Fibroblast of lung (primary cell): Measurements from ENCODE around the gene FSTL1. TPM values are rescaled to one million over a fixed set of nuclear protein-coding genes. Genes with fewer than 3 reads are reported as not detected.

ENCODE experiments used
- DNase-seq, 2 donors: peaks; one replicate each; pipeline versions ENCODE4 v3.0.0 to v3.0.0-alpha.2; 2010; ENCODE audit warnings: low read depth in 2 of 2
- H2AFZ ChIP-seq: 2 replicates; pipeline ENCODE4 v1.5.1; 2012; ENCODE audit warnings: low read length, control low read depth, inconsistent platforms
- H3K27ac ChIP-seq: 2 replicates; pipeline ENCODE4 v1.5.1; 2011; ENCODE audit warnings: low read length, control low read depth; ENCODE audit not compliant: insufficient read depth
- H3K27me3 ChIP-seq: 2 replicates; pipeline ENCODE4 v1.5.1; 2011; ENCODE audit warnings: mild to moderate bottlenecking, low read length; ENCODE audit not compliant: control insufficient read depth, insufficient read depth
- H3K36me3 ChIP-seq: 2 replicates; pipeline ENCODE4 v1.5.1; 2011; ENCODE audit warnings: low read length; ENCODE audit not compliant: control insufficient read depth, insufficient read depth
- H3K4me1 ChIP-seq: 2 replicates; pipeline ENCODE4 v1.5.1; 2011; ENCODE audit warnings: low read length; ENCODE audit not compliant: control insufficient read depth, insufficient read depth; ENCODE audit errors: extremely low read depth
- H3K4me2 ChIP-seq: 2 replicates; pipeline ENCODE4 v1.5.1; 2011; ENCODE audit warnings: low read length, control low read depth; ENCODE audit not compliant: insufficient read depth; ENCODE audit errors: extremely low read depth
- H3K4me3 ChIP-seq, 4 experiments: fragments of 200-600 bp in 1 of 4; sonication (generic) in 1 of 4; replicated peaks in 1 of 4; 2 replicates each; pipeline ENCODE4 v1.5.1; 2011 to 2016; ENCODE audit warnings: low read length in 4 of 4, low read depth in 3 of 4, mild to moderate bottlenecking in 3 of 4, control low read depth in 2 of 4, inconsistent platforms in 1 of 4, mixed read lengths in 1 of 4; ENCODE audit not compliant: insufficient read depth in 1 of 4; ENCODE audit errors: control extremely low read depth in 1 of 4
- H3K79me2 ChIP-seq: 2 replicates; pipeline ENCODE4 v1.5.1; 2012; ENCODE audit warnings: mild to moderate bottlenecking, low read length, inconsistent platforms; ENCODE audit not compliant: control insufficient read depth, insufficient read depth
- H3K9ac ChIP-seq: 2 replicates; pipeline ENCODE4 v1.5.1; 2011; ENCODE audit warnings: mild to moderate bottlenecking, low read length, control low read depth; ENCODE audit not compliant: insufficient read depth
- H3K9me3 ChIP-seq: 2 replicates; pipeline ENCODE4 v1.5.1; 2012; ENCODE audit warnings: low read depth, low read length; ENCODE audit not compliant: control insufficient read depth, insufficient read depth
- H4K20me1 ChIP-seq: 2 replicates; pipeline ENCODE4 v1.5.1; 2011; ENCODE audit warnings: low read length; ENCODE audit not compliant: control insufficient read depth, insufficient read depth; ENCODE audit errors: extremely low read depth
- CTCF ChIP-seq, 2 donors: IDR thresholded peaks in 1 of 2; conservative IDR thresholded peaks in 1 of 2; 1 replicate in 1 of 2; 2 replicates in 1 of 2; pipeline ENCODE4 v1.5.1; 2011 to 2012; ENCODE audit warnings: low read length in 2 of 2, control low read depth in 1 of 2, inconsistent platforms in 1 of 2, low read depth in 1 of 2, mild to moderate bottlenecking in 1 of 2
- EZH2 ChIP-seq: IDR thresholded peaks from 2 replicates; pipeline ENCODE4 v1.5.1; 2012; ENCODE audit warnings: low read length, control low read depth, mild to moderate bottlenecking; ENCODE audit errors: missing control alignments
- polyA plus RNA-seq, 2 donors: library from polyadenylated mRNA; depleted of rRNA in 1 of 2; stranded (reverse) in 1 of 2; unstranded in 1 of 2; fragments of >200 nt; gene quantifications; 2 replicates each; pipeline ENCODE4 v1.2.1, GENCODE V29; 2011 to 2012; ENCODE audit warnings: missing spikeins in 1 of 2
- total RNA-seq: library from RNA; depleted of rRNA; stranded (reverse); fragments of >200 nt; gene quantifications from 2 replicates; pipeline ENCODE4 v1.2.1, GENCODE V29; 2014

Gene FSTL1
- total and polyA plus RNA-seq, 2 donors (not counting 1 experiment from before 2014, with no cell fraction given), result 309 to 1,500 TPM

- Histone ChIP-seq H3K9ac (no peak overlapping the region), H3K79me2 (no peaks in the 10 kb centered on the region), H2AFZ (no peak overlapping the region), H3K4me1 (peaks cover 13% of the 10 kb centered on the region), H3K27me3 (no peaks in the 10 kb centered on the region), H3K4me3 (no peak overlapping the region), H3K9me3 (no peaks in the 10 kb centered on the region), H3K4me2 (no peak overlapping the region), H3K36me3 (no peaks in the 10 kb centered on the region), H3K27ac (no peak overlapping the region), H4K20me1 (no peaks in the 10 kb centered on the region)
- peak in 1 of 2 donors; percentile 66 for DNase-seq
- TF ChIP-seq CTCF (conservative IDR thresholded peaks at IDR 0.05 in 1 of 2, IDR thresholded peaks at IDR 0.05 in 1 of 2; ENCODE audit: low read depth in 1 of 2, low read length in 2 of 2) (no peak), EZH2 (no peak)
Measured at GRCh38 chr3:120473389-120473788, 22.6 kb upstream of the FSTL1 start.

- Histone ChIP-seq H3K4me3 (no peak overlapping the region), H3K36me3 (no peaks in the 10 kb centered on the region), H3K4me1 (peaks cover 13% of the 10 kb centered on the region), H3K79me2 (no peaks in the 10 kb centered on the region), H3K27ac (no peak overlapping the region), H3K9me3 (no peaks in the 10 kb centered on the region), H3K9ac (no peak overlapping the region), H2AFZ (no peak overlapping the region), H3K27me3 (no peaks in the 10 kb centered on the region), H3K4me2 (peak overlapping the region; percentile 40), H4K20me1 (no peaks in the 10 kb centered on the region)
- TF ChIP-seq EZH2 (no peak), CTCF (conservative IDR thresholded peaks at IDR 0.05 in 1 of 2, IDR thresholded peaks at IDR 0.05 in 1 of 2; ENCODE audit: low read depth in 1 of 2, low read length in 2 of 2) (no peak)
- DNase-seq, result peak in 1 of 2 donors; percentile 56
Measured at GRCh38 chr3:120472121-120472844, 21.5 kb upstream of the FSTL1 start.

GRCh38 chr3:120471643-120472042, 20.9 kb upstream of the FSTL1 start:
- Histone ChIP-seq H3K4me3 (no peak overlapping the region), H3K9me3 (no peaks in the 10 kb centered on the region), H3K27ac (no peak overlapping the region), H3K9ac (no peak overlapping the region), H3K4me1 (peaks cover 13% of the 10 kb centered on the region), H2AFZ (no peak overlapping the region), H4K20me1 (no peaks in the 10 kb centered on the region), H3K79me2 (no peaks in the 10 kb centered on the region), H3K27me3 (no peaks in the 10 kb centered on the region), H3K36me3 (no peaks in the 10 kb centered on the region), H3K4me2 (peak overlapping the region; percentile 40)
- DNase-seq, result peak; percentile 38 to 86
- TF ChIP-seq EZH2, result no peak
- TF ChIP-seq CTCF (conservative IDR thresholded peaks at IDR 0.05 in 1 of 2, IDR thresholded peaks at IDR 0.05 in 1 of 2; ENCODE audit: low read depth in 1 of 2, low read length in 2 of 2), result no peak
